ENCODE data around the gene FTH1. TPM values are rescaled to one million over a fixed set of nuclear protein-coding genes. Genes with fewer than 3 reads are reported as not detected.

The FTH1 gene
- total and polyA plus RNA-seq, 2 of the 13 experiments (the other 11 are each of a cell fraction or from before 2014, with no cell fraction given) = 607 to 760 TPM

DNA sequence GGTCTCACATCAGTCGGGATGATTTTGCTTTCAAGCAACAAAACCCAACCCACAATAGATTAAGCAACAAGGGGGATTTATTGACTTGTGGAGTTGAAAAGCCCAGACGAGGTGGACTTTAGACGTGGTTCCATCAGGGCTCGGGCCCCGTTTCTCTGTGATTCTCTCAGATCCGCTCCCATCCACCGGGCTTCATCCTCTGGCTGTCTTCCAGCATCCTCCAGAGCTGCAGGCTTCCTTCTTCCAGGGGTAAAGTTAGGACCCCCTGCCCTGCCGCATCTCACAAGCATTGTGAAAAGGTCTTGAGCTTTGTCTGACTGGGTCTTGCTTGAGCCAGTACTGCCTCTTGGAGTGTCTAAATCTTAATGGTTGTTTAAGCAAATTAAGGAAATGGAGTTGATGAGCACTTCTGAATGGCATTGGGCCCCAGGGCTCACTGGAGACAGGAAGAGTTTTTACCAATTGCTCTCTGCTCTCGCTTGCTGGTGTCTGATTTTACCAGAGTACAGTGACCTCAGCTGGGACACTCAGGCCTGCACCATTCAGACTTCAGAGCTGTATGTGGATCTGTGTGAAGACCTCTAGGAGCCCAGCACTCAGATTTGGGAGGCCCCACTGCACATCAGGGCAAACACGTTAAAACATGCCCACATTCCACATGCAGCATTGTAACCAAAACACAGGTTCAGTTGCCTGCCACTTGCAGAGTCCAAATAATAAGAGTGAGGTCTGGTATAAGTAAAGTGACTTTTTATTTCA is 13.5 kb upstream of the FTH1 start (continued):
- TF ChIP-seq FOSL1 (CRISPR knock-in tag; IDR thresholded peaks at IDR 0.05; ENCODE audit: borderline replicate concordance) = no peak
- TF ChIP-seq MIER2 (CRISPR knock-in tag; IDR thresholded peaks at IDR 0.05) = peak; percentile 63
- 0 out of 2 replicates have a peak, but pooled peaks have one; percentile 73 for TF ChIP-seq SMYD3 (CRISPR knock-in tag; IDR thresholded peaks at IDR 0.05)
- no peak for TF ChIP-seq MZF1 (CRISPR knock-in tag; IDR thresholded peaks at IDR 0.05; ENCODE audit: borderline replicate concordance)
- TF ChIP-seq ETV5 (CRISPR knock-in tag; IDR thresholded peaks at IDR 0.05; ENCODE audit: borderline replicate concordance) = peak; percentile 56; the same call in 1 of the 2 replicates
- TF ChIP-seq WIZ (CRISPR knock-in tag; IDR thresholded peaks at IDR 0.05) = no peak
- 0 out of 2 replicates have a peak, but pooled peaks have one; percentile 58 for TF ChIP-seq ZNF317 (CRISPR knock-in tag; IDR thresholded peaks at IDR 0.05)
- TF ChIP-seq HOXA3 (CRISPR knock-in tag; IDR thresholded peaks at IDR 0.05) = peak; percentile 74; the same call in 1 of the 2 replicates
- TF ChIP-seq ZBTB7B (CRISPR knock-in tag; IDR thresholded peaks at IDR 0.05) = peak; percentile 96
- TF ChIP-seq ZNF570 (CRISPR knock-in tag; IDR thresholded peaks at IDR 0.05; ENCODE audit: borderline replicate concordance) = no peak
- TF ChIP-seq HOXA5 (CRISPR knock-in tag; IDR thresholded peaks at IDR 0.05) = no peak
- TF ChIP-seq IRX3 (CRISPR knock-in tag; IDR thresholded peaks at IDR 0.05; ENCODE audit: borderline replicate concordance, low read depth) = no peak
- no peak for TF ChIP-seq SNAPC4 (CRISPR knock-in tag; IDR thresholded peaks at IDR 0.05)
- TF ChIP-seq NFAT5 (CRISPR knock-in tag; IDR thresholded peaks at IDR 0.05) = no peak
- no peak for TF ChIP-seq TCF7L2 (IDR thresholded peaks at IDR 0.05; ENCODE audit: low read depth, low read length)

All from HepG2 (cell line).